K562 (cell line): ENCODE measurements around the gene TNRC6B. TPM values are rescaled to one million over a fixed set of nuclear protein-coding genes. Genes with fewer than 3 reads are reported as not detected.

Experiments used
- C11orf30 ChIP-seq: fragments of 450-650 bp; IDR thresholded peaks from 2 replicates; pipeline ENCODE4 v1.6.1; 2016; ENCODE audit warnings: low read depth, mild to moderate bottlenecking
- CBFA2T3 ChIP-seq: fragments of 450-650 bp; IDR thresholded peaks from 2 replicates; pipeline ENCODE4 v1.6.1; 2017
- CC2D1A ChIP-seq: fragments of 450-650 bp; IDR thresholded peaks from 2 replicates; pipeline ENCODE4 v1.6.1; 2017; ENCODE audit warnings: mild to moderate bottlenecking
- CCNT2 ChIP-seq: IDR thresholded peaks from 2 replicates; pipeline ENCODE4 v1.6.1; 2011; ENCODE audit warnings: borderline replicate concordance, low read depth, mild to moderate bottlenecking, moderate library complexity, mixed read lengths, low read length; ENCODE audit not compliant: insufficient read length; ENCODE audit errors: extremely low read depth
- CHD2 ChIP-seq: IDR thresholded peaks from 2 replicates; pipeline ENCODE4 v1.6.1; 2011; ENCODE audit warnings: low read depth, low read length
- ETS1 ChIP-seq: conservative IDR thresholded peaks from 2 replicates; pipeline ENCODE4 v1.6.1; 2011; ENCODE audit warnings: low read depth, mild to moderate bottlenecking, low read length; ENCODE audit not compliant: control insufficient read depth
- FOXA3 ChIP-seq, 2 experiments: fragments of 450-650 bp in 1 of 2; sonication (generic) in 1 of 2; formaldehyde crosslinking; IDR thresholded peaks in 1 of 2; conservative IDR thresholded peaks in 1 of 2; 2 replicates each; pipeline versions ENCODE4 v1.4.0 to v1.8.0; 2020 to 2022; ENCODE audit warnings: mild to moderate bottlenecking in 2 of 2, missing genetic modification reagents in 1 of 2
- HDAC2 ChIP-seq: fragments of 450-650 bp; IDR thresholded peaks from 2 replicates; pipeline ENCODE4 v1.6.1; 2016; ENCODE audit warnings: mild to moderate bottlenecking
- KDM4B ChIP-seq, 2 experiments: fragments of 450-650 bp in 1 of 2; sonication (generic) in 1 of 2; IDR thresholded peaks; 2 replicates each; pipeline ENCODE4 v1.6.1; 2016 to 2017; ENCODE audit warnings: borderline replicate concordance in 2 of 2, antibody characterized with exemption in 1 of 2, low read depth in 1 of 2, mild to moderate bottlenecking in 1 of 2
- MNT ChIP-seq, 2 experiments: fragments of 450-650 bp; conservative IDR thresholded peaks; 2 replicates each; pipeline ENCODE4 v1.6.1; 2017; ENCODE audit warnings: mild to moderate bottlenecking in 2 of 2, moderate library complexity in 2 of 2
- MTA2 ChIP-seq: fragments of 450-650 bp; IDR thresholded peaks from 2 replicates; pipeline ENCODE4 v1.6.1; 2016; ENCODE audit warnings: low read depth
- NCOA1 ChIP-seq: fragments of 450-650 bp; IDR thresholded peaks from 2 replicates; pipeline ENCODE4 v1.6.1; 2016; ENCODE audit warnings: low read depth
- NFIC ChIP-seq: fragments of 450-650 bp; IDR thresholded peaks from 2 replicates; pipeline ENCODE4 v1.6.1; 2017; ENCODE audit warnings: mild to moderate bottlenecking, inconsistent platforms
- PYGO2 ChIP-seq: fragments of 450-650 bp; IDR thresholded peaks from 2 replicates; pipeline ENCODE4 v1.6.1; 2016; ENCODE audit warnings: mild to moderate bottlenecking, missing genetic modification characterization, moderate library complexity, missing compliant biosample characterization
- RCOR1 ChIP-seq, 2 experiments: IDR thresholded peaks; 2 replicates each; pipeline ENCODE4 v1.6.1; 2012; ENCODE audit warnings: low read depth in 2 of 2, low read length in 2 of 2, borderline replicate concordance in 1 of 2, improper control_type of control experiment in 1 of 2
- SMAD4 ChIP-seq: fragments of 250-450 bp; sonication (Bioruptor Pico); conservative IDR thresholded peaks from 2 replicates; pipeline ENCODE4 v1.8.0; 2021; ENCODE audit warnings: inconsistent platforms, mild to moderate bottlenecking, moderate library complexity
- STAT5A ChIP-seq: IDR thresholded peaks from 2 replicates; pipeline ENCODE4 v1.6.1; 2012; ENCODE audit warnings: low read length, inconsistent platforms, borderline replicate concordance
- TAF15 ChIP-seq: fragments of 200-400 bp; formaldehyde crosslinking; IDR thresholded peaks from 2 replicates; pipeline ENCODE4 v1.6.1; 2017; ENCODE audit warnings: mild to moderate bottlenecking, low read depth, low read length, moderate library complexity
- TBL1XR1 ChIP-seq, 2 experiments: IDR thresholded peaks; 2 replicates each; pipeline ENCODE4 v1.6.1; 2012; ENCODE audit warnings: improper control_type of control experiment in 2 of 2, low read length in 2 of 2, mild to moderate bottlenecking in 1 of 2
- TEAD1 ChIP-seq, 2 experiments: fragments of 450-650 bp in 1 of 2; sonication (generic) in 1 of 2; formaldehyde crosslinking; IDR thresholded peaks; 2 replicates each; pipeline versions ENCODE4 v1.4.0 to v1.8.0; 2020 to 2022; ENCODE audit warnings: mild to moderate bottlenecking in 2 of 2, missing genetic modification reagents in 1 of 2
- TEAD4 ChIP-seq, 2 experiments: sonication (generic) in 1 of 2; formaldehyde crosslinking in 1 of 2; IDR thresholded peaks; 2 replicates each; pipeline versions ENCODE4 v1.6.1 to v1.8.0; 2012 to 2022; ENCODE audit warnings: borderline replicate concordance in 1 of 2, inconsistent platforms in 1 of 2, low read length in 1 of 2, mild to moderate bottlenecking in 1 of 2, missing genetic modification reagents in 1 of 2
- ZMIZ1 ChIP-seq, 2 experiments: fragments of 150-350 bp in 1 of 2; IDR thresholded peaks; 2 replicates each; pipeline ENCODE4 v1.6.1; 2012 to 2016; ENCODE audit warnings: low read depth in 2 of 2, low read length in 2 of 2, mild to moderate bottlenecking in 1 of 2, moderate library complexity in 1 of 2
- ZNF778 ChIP-seq: fragments of 450-650 bp; formaldehyde crosslinking; IDR thresholded peaks from 2 replicates; pipeline ENCODE4 v1.4.0; 2020; ENCODE audit warnings: mild to moderate bottlenecking, moderate library complexity
- polyA plus RNA-seq, 8 experiments: library from polyadenylated mRNA; depleted of rRNA in 4 of 8; stranded (reverse) in 5 of 8; unstranded in 3 of 8; fragments of >200 nt; fragmentation: Nextera tagmentation in 2 of 8; fragmentation: Illumina TruSeq in 1 of 8; extraction: Ambion mirVana in 2 of 8; extraction: Trizol in 1 of 8; gene quantifications; 2 replicates each; pipeline versions ENCODE4 v1.2.1 to v1.2.3, GENCODE V29; 2011 to 2014; ENCODE audit warnings: inconsistent platforms in 1 of 8, missing spikeins in 1 of 8
- total RNA-seq, 7 experiments: library from RNA; depleted of rRNA in 6 of 7; stranded (reverse); fragments of >200 nt in 6 of 7; fragmentation: Illumina TruSeq in 2 of 7; extraction: Trizol in 2 of 7; gene quantifications; 2 replicates each; pipeline versions ENCODE4 v1.2.1 to v1.2.3, GENCODE V29; 2011 to 2021; ENCODE audit warnings: low replicate concordance in 1 of 7

The TNRC6B gene
- total and polyA plus RNA-seq, 9 of the 15 experiments (the other 6 are each of a cell fraction or from before 2014, with no cell fraction given): 0.96 to 18.8 (median 10.8) TPM

- TF ChIP-seq MNT (conservative IDR thresholded peaks at IDR 0.05) (0 out of 4 replicates have a peak, but pooled peaks of 1 of the 2 experiments have one; percentile 37), ETS1 (no peak), FOXA3 (CRISPR knock-in tag; conservative IDR thresholded peaks at IDR 0.05 in 1 of 2, IDR thresholded peaks at IDR 0.05 in 1 of 2) (peak in 1 of 2 experiments; percentile 76; a peak in 2 of 4 replicates), CC2D1A (peak; percentile 66; the same call in 1 of the 2 replicates), KDM4B (IDR thresholded peaks at IDR 0.05; ENCODE audit: borderline replicate concordance in 2 of 2, low read depth in 1 of 2) (no peak), TBL1XR1 (IDR thresholded peaks at IDR 0.05; ENCODE audit: low read length in 2 of 2) (peak in 1 of 2 experiments; percentile 82; a peak in 2 of 4 replicates), CBFA2T3 (peak; percentile 95), HDAC2 (peak; percentile 75; the same call in 1 of the 2 replicates), MTA2 (peak; percentile 91), ZNF778 (no peak), C11orf30 (no peak), TAF15 (no peak), NFIC (peak; percentile 91), TEAD4 (IDR thresholded peaks at IDR 0.05; ENCODE audit: low read length) (peak; percentile 97), TEAD4 (CRISPR knock-in tag; IDR thresholded peaks at IDR 0.05; ENCODE audit: borderline replicate concordance) (no peak), TEAD1 (CRISPR knock-in tag; IDR thresholded peaks at IDR 0.05) (no peak), STAT5A (peak; percentile 79; the same call in 1 of the 2 replicates), ZMIZ1 (IDR thresholded peaks at IDR 0.05; ENCODE audit: low read depth in 2 of 2, low read length in 2 of 2) (peak in 1 of 2 experiments; percentile 61; a peak in 1 of 4 replicates), CHD2 (no peak), PYGO2 (tag) (peak; percentile 30; the same call in 1 of the 2 replicates), RCOR1 (IDR thresholded peaks at IDR 0.05; ENCODE audit: borderline replicate concordance in 1 of 2, low read depth in 2 of 2, low read length in 2 of 2) (peak; percentile 85 to 98), CCNT2 (peak; percentile 96), SMAD4 (CRISPR knock-in tag) (peak; percentile 49; the same call in 1 of the 2 replicates), NCOA1 (peak; percentile 54; the same call in 1 of the 2 replicates)
These were observed 144.3 kb downstream of the TNRC6B start (continued) for GRCh38 chr22:40322021-40322420.
